NB4 (cell line): ENCODE data around the gene TMEM239.

Source experiments
- DNase-seq: peaks from one replicate; pipeline ENCODE4 v3.0.0; 2010; ENCODE audit warnings: low read depth
- H3K4me3 ChIP-seq: one replicate; pipeline ENCODE4 v1.5.1; 2011; ENCODE audit warnings: mild to moderate bottlenecking, low read depth, low read length, moderate library complexity
- MYC ChIP-seq: IDR thresholded peaks from 2 replicates; pipeline ENCODE4 v1.6.1; 2011; ENCODE audit warnings: low read depth, low read length
- POLR2A ChIP-seq: IDR thresholded peaks from 2 replicates; pipeline ENCODE4 v1.6.1; 2011; ENCODE audit warnings: mild to moderate bottlenecking; ENCODE audit not compliant: insufficient read length; ENCODE audit errors: extremely low read depth
- TF ChIP-seq, protein P1 (sequence below): IDR thresholded peaks from one replicate; pipeline ENCODE4 v1.5.1; 2012; ENCODE audit warnings: low read depth, low read length
- TF ChIP-seq, protein P2 (sequence below): IDR thresholded peaks from 2 replicates; pipeline ENCODE4 v1.6.1; 2011; ENCODE audit warnings: low read depth, low read length

The TMEM239 gene

DNA sequence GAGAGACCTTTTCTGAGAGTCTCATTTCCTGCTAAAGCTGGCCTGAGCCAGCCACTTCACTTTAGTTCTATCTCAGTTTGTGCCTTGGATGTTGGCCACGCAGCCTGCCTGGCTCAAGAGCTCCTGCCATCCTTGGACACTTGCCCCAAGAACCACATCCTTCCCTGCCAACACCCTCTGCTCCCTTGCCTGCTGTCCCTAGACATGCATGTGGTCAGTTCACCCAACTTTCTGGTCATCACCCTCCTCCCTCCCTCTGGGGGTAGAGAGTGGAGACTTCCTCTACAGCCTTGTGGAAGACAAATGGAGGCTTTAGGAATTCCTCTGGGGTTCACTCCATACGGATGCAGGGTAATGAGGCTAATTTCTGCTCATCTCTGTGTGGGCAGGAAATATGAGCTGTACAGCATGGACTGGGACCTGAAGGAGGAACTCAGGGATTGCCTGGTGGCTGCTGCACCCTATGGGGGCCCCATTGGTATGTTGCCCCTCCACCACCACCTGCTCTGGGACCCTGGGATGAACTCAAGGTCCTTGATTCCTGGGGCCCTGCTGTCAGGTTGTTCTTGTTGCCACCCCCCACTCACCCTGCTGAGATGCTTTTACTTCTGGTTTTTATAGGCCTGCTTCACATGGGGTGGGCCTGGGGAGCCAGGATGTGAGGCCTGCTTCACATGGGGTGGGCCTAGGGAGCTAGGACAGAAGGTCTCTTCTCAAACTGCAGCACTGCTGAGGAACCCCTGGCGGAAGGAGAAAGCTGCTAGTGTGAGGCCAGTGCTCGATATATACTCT lies 43.4 kb downstream of the TMEM239 start:
- no peak for DNase-seq
- TF ChIP-seq POLR2A (no peak), MYC (no peak)
- TF ChIP-seq, protein P1, sequence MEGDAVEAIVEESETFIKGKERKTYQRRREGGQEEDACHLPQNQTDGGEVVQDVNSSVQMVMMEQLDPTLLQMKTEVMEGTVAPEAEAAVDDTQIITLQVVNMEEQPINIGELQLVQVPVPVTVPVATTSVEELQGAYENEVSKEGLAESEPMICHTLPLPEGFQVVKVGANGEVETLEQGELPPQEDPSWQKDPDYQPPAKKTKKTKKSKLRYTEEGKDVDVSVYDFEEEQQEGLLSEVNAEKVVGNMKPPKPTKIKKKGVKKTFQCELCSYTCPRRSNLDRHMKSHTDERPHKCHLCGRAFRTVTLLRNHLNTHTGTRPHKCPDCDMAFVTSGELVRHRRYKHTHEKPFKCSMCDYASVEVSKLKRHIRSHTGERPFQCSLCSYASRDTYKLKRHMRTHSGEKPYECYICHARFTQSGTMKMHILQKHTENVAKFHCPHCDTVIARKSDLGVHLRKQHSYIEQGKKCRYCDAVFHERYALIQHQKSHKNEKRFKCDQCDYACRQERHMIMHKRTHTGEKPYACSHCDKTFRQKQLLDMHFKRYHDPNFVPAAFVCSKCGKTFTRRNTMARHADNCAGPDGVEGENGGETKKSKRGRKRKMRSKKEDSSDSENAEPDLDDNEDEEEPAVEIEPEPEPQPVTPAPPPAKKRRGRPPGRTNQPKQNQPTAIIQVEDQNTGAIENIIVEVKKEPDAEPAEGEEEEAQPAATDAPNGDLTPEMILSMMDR = no peak
- TF ChIP-seq, protein P2, sequence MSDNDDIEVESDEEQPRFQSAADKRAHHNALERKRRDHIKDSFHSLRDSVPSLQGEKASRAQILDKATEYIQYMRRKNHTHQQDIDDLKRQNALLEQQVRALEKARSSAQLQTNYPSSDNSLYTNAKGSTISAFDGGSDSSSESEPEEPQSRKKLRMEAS = no peak

DNA sequence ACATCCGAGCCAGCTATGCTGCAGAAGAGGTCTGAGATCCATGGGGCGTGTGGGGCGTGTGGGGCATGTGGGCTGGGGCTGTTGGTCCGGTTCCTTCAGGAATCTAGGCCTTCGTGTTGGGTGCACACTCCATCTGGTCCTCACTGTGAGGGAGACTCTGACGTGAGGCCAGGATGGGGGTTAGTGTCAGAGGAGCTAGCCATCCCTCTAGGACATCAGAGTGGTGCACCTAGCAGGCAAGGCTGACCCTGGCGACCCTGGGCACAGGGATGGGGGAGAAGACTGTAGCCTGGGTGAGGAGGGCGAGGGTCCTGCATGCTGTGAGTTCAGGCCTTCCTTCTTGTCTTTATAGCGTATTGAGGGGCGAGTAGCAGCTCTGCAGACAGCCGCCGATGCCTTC lies 48.5 kb downstream of the TMEM239 start:
- no peak for TF ChIP-seq POLR2A
- TF ChIP-seq MYC = no peak
- TF ChIP-seq, protein P1 = no peak
- TF ChIP-seq, protein P2 = no peak
- H3K4me3 ChIP-seq = no peak overlapping the region
- DNase-seq = no peak

More for the DNA sequence above, 43.4 kb downstream of the TMEM239 start:
- no peak overlapping the region for H3K4me3 ChIP-seq

DNA sequence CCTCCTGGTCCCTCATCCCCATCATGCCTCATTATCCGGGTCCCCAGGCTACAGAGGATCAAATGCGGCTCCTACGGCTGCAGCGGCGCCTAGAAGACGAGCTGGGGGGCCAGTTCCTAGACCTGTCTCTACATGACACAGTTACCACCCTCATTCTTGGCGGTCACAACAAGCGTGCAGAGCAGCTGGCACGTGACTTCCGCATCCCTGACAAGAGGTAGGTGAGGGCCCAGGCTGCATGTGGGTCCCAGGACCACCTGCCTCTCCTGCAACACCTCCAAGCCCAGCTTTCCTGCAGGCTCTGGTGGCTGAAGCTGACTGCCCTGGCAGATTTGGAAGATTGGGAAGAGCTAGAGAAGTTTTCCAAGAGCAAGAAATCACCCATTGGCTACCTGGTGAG lies 48.9 kb downstream of the TMEM239 start:
- DNase-seq = no peak
- H3K4me3 ChIP-seq = no peak overlapping the region
- TF ChIP-seq, protein P2 = no peak
- TF ChIP-seq POLR2A (no peak), MYC (no peak)
- TF ChIP-seq, protein P1 = no peak

DNA sequence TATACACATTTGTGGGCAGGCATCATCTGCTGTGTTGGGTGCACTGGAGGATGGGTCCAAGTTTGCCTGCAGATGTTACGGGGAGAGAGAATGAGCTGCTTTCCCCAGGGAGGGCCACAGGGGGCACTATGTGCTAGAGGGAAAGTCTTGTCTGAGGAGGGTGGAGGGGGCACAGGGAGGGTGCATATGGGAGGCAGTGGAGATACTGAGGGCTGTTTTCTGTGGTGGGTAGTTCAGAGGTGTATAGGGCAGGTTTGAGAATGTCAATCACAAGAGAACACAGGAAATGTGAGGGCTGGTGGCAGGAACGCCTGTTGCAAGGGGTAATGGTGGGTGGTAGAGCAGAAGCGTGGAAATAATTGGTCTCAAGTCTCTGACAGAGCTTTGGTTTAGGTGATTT lies 49.5 kb downstream of the TMEM239 start:
- DNase-seq = peak; percentile 61
- H3K4me3 ChIP-seq = no peak overlapping the region
- TF ChIP-seq, protein P2 = no peak
- no peak for TF ChIP-seq POLR2A
- TF ChIP-seq, protein P1 = peak; percentile 43

DNA sequence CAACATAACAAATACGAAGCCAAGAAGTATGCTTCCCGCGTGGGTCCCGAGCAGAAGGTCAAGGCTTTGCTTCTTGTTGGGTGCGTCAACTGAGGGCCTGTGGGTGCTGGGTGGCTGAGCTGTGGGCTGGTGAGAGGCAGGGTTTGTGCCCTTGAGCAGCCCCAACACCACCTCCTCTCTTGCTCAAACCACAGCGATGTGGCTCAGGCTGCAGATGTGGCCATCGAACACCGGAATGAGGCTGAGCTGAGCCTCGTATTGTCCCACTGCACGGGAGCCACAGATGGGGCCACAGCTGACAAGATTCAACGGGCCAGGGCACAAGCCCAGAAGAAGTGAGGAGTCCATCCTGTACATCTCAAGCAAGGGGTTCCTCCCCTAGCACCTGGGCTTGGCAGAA lies 50.1 kb downstream of the TMEM239 start:
- no peak overlapping the region for H3K4me3 ChIP-seq
- DNase-seq = no peak
- TF ChIP-seq, protein P2 = no peak
- no peak for TF ChIP-seq POLR2A
- no peak for TF ChIP-seq MYC
- TF ChIP-seq, protein P1 = no peak
